ENCODE data around the gene KCNT2.

The KCNT2 gene

DNA sequence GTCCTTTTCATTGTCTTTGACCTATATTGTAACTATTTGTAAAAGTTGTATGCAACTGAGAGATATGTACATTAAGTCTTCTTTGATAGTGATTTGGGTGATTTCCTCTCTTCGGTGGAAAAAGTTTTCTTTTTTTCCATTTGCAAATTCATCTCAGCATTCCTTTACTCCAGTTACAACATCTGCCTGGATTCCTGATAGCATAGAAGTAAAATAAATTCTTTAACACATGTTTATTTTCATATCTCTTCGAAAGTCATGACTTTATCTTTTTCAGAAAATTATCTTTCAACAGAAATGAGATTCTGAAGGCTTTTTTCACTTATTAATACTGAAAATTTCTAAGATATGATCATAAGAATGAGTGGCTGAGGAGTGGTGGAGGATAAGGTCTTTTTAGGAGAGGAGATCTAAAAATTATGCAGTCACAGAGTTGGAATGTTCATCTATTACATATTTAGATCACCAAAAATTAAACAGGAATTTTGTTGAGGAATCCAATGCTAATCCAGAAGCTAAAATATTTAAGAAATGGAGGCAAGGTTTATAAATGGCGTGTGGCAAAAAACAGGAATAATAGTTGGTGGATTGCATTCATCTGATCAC, 400.5 kb downstream of the KCNT2 start:
- TF ChIP-seq TAF1 (IDR thresholded peaks at IDR 0.05; ENCODE audit: low read depth), result no peak
- no peak for TF ChIP-seq CREB1 (IDR thresholded peaks at IDR 0.05; ENCODE audit: low read depth)
- no peak for TF ChIP-seq FOXM1 (IDR thresholded peaks at IDR 0.05; ENCODE audit: borderline replicate concordance, low read depth)
- no peak for TF ChIP-seq NFIC (IDR thresholded peaks at IDR 0.05)
- no peak for TF ChIP-seq MAX (IDR thresholded peaks at IDR 0.05)
- no peak for TF ChIP-seq TCF12 (IDR thresholded peaks at IDR 0.05; ENCODE audit: low read depth)
- no peak for TF ChIP-seq TEAD4 (IDR thresholded peaks at IDR 0.05)
- TF ChIP-seq YY1 (IDR thresholded peaks at IDR 0.05; ENCODE audit: low read depth), result no peak
- TF ChIP-seq USF1 (IDR thresholded peaks at IDR 0.05), result no peak
- TF ChIP-seq, protein P1, sequence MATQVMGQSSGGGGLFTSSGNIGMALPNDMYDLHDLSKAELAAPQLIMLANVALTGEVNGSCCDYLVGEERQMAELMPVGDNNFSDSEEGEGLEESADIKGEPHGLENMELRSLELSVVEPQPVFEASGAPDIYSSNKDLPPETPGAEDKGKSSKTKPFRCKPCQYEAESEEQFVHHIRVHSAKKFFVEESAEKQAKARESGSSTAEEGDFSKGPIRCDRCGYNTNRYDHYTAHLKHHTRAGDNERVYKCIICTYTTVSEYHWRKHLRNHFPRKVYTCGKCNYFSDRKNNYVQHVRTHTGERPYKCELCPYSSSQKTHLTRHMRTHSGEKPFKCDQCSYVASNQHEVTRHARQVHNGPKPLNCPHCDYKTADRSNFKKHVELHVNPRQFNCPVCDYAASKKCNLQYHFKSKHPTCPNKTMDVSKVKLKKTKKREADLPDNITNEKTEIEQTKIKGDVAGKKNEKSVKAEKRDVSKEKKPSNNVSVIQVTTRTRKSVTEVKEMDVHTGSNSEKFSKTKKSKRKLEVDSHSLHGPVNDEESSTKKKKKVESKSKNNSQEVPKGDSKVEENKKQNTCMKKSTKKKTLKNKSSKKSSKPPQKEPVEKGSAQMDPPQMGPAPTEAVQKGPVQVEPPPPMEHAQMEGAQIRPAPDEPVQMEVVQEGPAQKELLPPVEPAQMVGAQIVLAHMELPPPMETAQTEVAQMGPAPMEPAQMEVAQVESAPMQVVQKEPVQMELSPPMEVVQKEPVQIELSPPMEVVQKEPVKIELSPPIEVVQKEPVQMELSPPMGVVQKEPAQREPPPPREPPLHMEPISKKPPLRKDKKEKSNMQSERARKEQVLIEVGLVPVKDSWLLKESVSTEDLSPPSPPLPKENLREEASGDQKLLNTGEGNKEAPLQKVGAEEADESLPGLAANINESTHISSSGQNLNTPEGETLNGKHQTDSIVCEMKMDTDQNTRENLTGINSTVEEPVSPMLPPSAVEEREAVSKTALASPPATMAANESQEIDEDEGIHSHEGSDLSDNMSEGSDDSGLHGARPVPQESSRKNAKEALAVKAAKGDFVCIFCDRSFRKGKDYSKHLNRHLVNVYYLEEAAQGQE (IDR thresholded peaks at IDR 0.05; ENCODE audit: low read depth), result no peak
- no peak for TF ChIP-seq ZBTB7A (IDR thresholded peaks at IDR 0.05; ENCODE audit: low read depth)
- TF ChIP-seq EP300 (IDR thresholded peaks at IDR 0.05; ENCODE audit: borderline replicate concordance), result no peak
- no peak for TF ChIP-seq RAD21 (IDR thresholded peaks at IDR 0.05; ENCODE audit: low read depth)
- no peak for TF ChIP-seq CEBPB (IDR thresholded peaks at IDR 0.05)
- no peak for TF ChIP-seq EGR1 (IDR thresholded peaks at IDR 0.05)

DNA sequence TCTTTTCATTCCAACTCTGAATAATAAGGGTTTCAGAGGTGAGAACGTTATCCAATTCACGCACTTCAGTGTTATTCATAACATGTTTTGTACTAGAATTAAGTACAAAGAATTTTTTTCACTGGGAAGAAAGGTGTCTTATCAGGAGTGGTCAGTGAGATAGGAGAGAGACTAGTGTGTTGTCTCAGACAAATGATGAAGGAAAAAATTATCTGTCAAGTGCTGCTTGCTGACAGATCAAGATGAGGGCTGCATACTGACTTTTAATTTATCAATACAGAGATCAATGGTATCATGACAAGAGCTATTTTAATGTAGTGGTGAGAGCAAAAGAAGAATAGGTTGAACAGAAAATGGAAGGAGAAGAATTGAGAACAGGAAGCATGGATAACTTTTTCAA, 402.4 kb downstream of the KCNT2 start:
- TF ChIP-seq CREB1 (IDR thresholded peaks at IDR 0.05; ENCODE audit: low read depth) (no peak), CEBPB (IDR thresholded peaks at IDR 0.05) (no peak), YY1 (IDR thresholded peaks at IDR 0.05; ENCODE audit: low read depth) (no peak), FOXM1 (IDR thresholded peaks at IDR 0.05; ENCODE audit: borderline replicate concordance, low read depth) (no peak), EGR1 (IDR thresholded peaks at IDR 0.05) (no peak), TEAD4 (IDR thresholded peaks at IDR 0.05) (no peak), TCF12 (IDR thresholded peaks at IDR 0.05; ENCODE audit: low read depth) (no peak), TAF1 (IDR thresholded peaks at IDR 0.05; ENCODE audit: low read depth) (no peak), ZBTB7A (IDR thresholded peaks at IDR 0.05; ENCODE audit: low read depth) (no peak), MAX (IDR thresholded peaks at IDR 0.05) (no peak), EP300 (IDR thresholded peaks at IDR 0.05; ENCODE audit: borderline replicate concordance) (no peak), RAD21 (IDR thresholded peaks at IDR 0.05; ENCODE audit: low read depth) (no peak)

DNA sequence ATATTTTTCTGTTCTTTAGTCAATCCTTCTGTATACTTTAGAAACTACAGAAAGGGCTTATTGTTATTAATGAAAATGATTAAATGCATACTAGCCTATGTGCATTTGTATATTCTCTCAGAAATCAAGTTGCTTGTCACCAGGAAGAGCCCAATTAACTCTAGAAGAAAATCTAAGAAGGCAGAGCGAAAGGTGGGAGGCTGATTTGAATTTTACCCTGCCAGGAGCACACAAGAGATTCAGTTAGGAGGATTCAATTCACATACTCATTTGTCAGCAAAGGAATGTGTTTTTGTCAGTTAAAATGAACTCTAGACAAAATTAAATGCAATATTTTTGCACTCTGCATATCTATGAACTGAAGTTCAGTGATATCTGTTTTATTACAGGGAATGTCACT, 411.8 kb downstream of the KCNT2 start:
- TF ChIP-seq TEAD4 (IDR thresholded peaks at IDR 0.05) (no peak), RAD21 (IDR thresholded peaks at IDR 0.05; ENCODE audit: low read depth) (no peak), FOXM1 (IDR thresholded peaks at IDR 0.05; ENCODE audit: borderline replicate concordance, low read depth) (no peak), MAX (IDR thresholded peaks at IDR 0.05) (no peak), YY1 (IDR thresholded peaks at IDR 0.05; ENCODE audit: low read depth) (no peak), USF1 (IDR thresholded peaks at IDR 0.05) (no peak), ZBTB7A (IDR thresholded peaks at IDR 0.05; ENCODE audit: low read depth) (no peak), NFIC (IDR thresholded peaks at IDR 0.05) (no peak), EGR1 (IDR thresholded peaks at IDR 0.05) (no peak), CEBPB (IDR thresholded peaks at IDR 0.05) (no peak), TAF1 (IDR thresholded peaks at IDR 0.05; ENCODE audit: low read depth) (no peak), TCF12 (IDR thresholded peaks at IDR 0.05; ENCODE audit: low read depth) (no peak), CREB1 (IDR thresholded peaks at IDR 0.05; ENCODE audit: low read depth) (no peak), EP300 (IDR thresholded peaks at IDR 0.05; ENCODE audit: borderline replicate concordance) (no peak)
- TF ChIP-seq, protein P1 (IDR thresholded peaks at IDR 0.05; ENCODE audit: low read depth), result no peak

- TF ChIP-seq EP300 (IDR thresholded peaks at IDR 0.05; ENCODE audit: borderline replicate concordance) (no peak), ZBTB7A (IDR thresholded peaks at IDR 0.05; ENCODE audit: low read depth) (no peak), MAX (IDR thresholded peaks at IDR 0.05) (no peak), TAF1 (IDR thresholded peaks at IDR 0.05; ENCODE audit: low read depth) (no peak), USF1 (IDR thresholded peaks at IDR 0.05) (no peak), CEBPB (IDR thresholded peaks at IDR 0.05) (no peak), YY1 (IDR thresholded peaks at IDR 0.05; ENCODE audit: low read depth) (no peak), FOXM1 (IDR thresholded peaks at IDR 0.05; ENCODE audit: borderline replicate concordance, low read depth) (no peak), TEAD4 (IDR thresholded peaks at IDR 0.05) (no peak), EGR1 (IDR thresholded peaks at IDR 0.05) (no peak), NFIC (IDR thresholded peaks at IDR 0.05) (no peak), CREB1 (IDR thresholded peaks at IDR 0.05; ENCODE audit: low read depth) (no peak), TCF12 (IDR thresholded peaks at IDR 0.05; ENCODE audit: low read depth) (no peak), RAD21 (IDR thresholded peaks at IDR 0.05; ENCODE audit: low read depth) (no peak)
- TF ChIP-seq, protein P1 (IDR thresholded peaks at IDR 0.05; ENCODE audit: low read depth), result no peak
These were observed 414.2 kb downstream of the KCNT2 start for GRCh38 chr1:196193896-196194559.
